IMR-90 (cell line): Measurements from ENCODE around the gene CHAT. TPM values are rescaled to one million over a fixed set of nuclear protein-coding genes. Genes with fewer than 3 reads are reported as not detected.

Experiments used
- ATAC-seq: fragments of 200-7000 bp; cut with Tn5 transposase; 2 replicates; pipeline ENCODE4 v1.9.1; 2020; ENCODE audit warnings: low read depth, mild to moderate bottlenecking, moderate library complexity
- BruUV-seq: library from RNA; stranded (reverse); fragments of 400-500 nt; replicated peaks from 2 replicates; lab custom pipeline; 2021; lab: Mats Ljungman, UMichigan
- CTCF ChIA-PET: fragments of 300-600 bp; formaldehyde crosslinking; extraction: SDS; loops from one replicate; lab custom pipeline; 2021; ENCODE audit warnings: antibody characterized with exemption; lab: Yijun Ruan, JAX
- POLR2A ChIA-PET: fragments of 300-600 bp; sonication (Branson Sonifier 250); formaldehyde crosslinking; loops from one replicate; lab custom pipeline; 2022; ENCODE audit warnings: antibody characterized with exemption; ENCODE audit not compliant: unreplicated experiment; lab: Charles Lee
- DNase-seq: peaks from one replicate; pipeline ENCODE4 v3.0.0; 2013
- H2AFZ ChIP-seq: replicated peaks from 2 replicates; pipeline ENCODE3; 2013; ENCODE audit warnings: low read length, mild to moderate bottlenecking; ENCODE audit not compliant: poor library complexity
- H2AK5ac ChIP-seq: 2 replicates; pipeline ENCODE4 v1.6.1; 2013; ENCODE audit warnings: low read depth, low read length, inconsistent platforms
- H2AK9ac ChIP-seq: replicated peaks from 2 replicates; pipeline ENCODE3; 2013; ENCODE audit warnings: mild to moderate bottlenecking, low read depth, low read length, moderate library complexity; ENCODE audit not compliant: poor library complexity
- H2BK120ac ChIP-seq: 2 replicates; pipeline ENCODE4 v1.6.1; 2013; ENCODE audit warnings: low read depth, low read length, inconsistent platforms
- H2BK15ac ChIP-seq: 3 replicates; pipeline ENCODE4 v1.6.1; 2013; ENCODE audit warnings: low read depth, low read length, inconsistent platforms
- H2BK20ac ChIP-seq: 2 replicates; pipeline ENCODE4 v1.6.1; 2013; ENCODE audit warnings: low read depth, mild to moderate bottlenecking, inconsistent platforms, low read length, moderate library complexity
- H2BK5ac ChIP-seq: 2 replicates; pipeline ENCODE4 v1.6.1; 2013; ENCODE audit warnings: mild to moderate bottlenecking, low read depth, low read length, inconsistent platforms; ENCODE audit not compliant: poor library complexity, severe bottlenecking
- H3K14ac ChIP-seq: replicated peaks from 2 replicates; pipeline ENCODE4 v1.6.1; 2013; ENCODE audit warnings: low read depth, low read length, inconsistent platforms
- H3K18ac ChIP-seq: 2 replicates; pipeline ENCODE4 v1.6.1; 2013; ENCODE audit warnings: low read depth, low read length, control low read depth
- H3K23ac ChIP-seq: 2 replicates; pipeline ENCODE4 v1.6.1; 2013; ENCODE audit warnings: low read depth, low read length, inconsistent platforms
- H3K27ac ChIP-seq: 2 replicates; pipeline ENCODE4 v1.5.1; 2013; ENCODE audit warnings: mild to moderate bottlenecking, control low read depth, low read length; ENCODE audit not compliant: insufficient read depth
- H3K27me3 ChIP-seq: 2 replicates; pipeline ENCODE4 v1.6.1; 2013; ENCODE audit warnings: low read length; ENCODE audit not compliant: control insufficient read depth, insufficient read depth
- H3K36me3 ChIP-seq: 2 replicates; pipeline ENCODE4 v1.6.1; 2013; ENCODE audit warnings: low read length, mixed read lengths; ENCODE audit not compliant: control insufficient read depth, insufficient read depth
- H3K4ac ChIP-seq: 2 replicates; pipeline ENCODE4 v1.6.1; 2013; ENCODE audit warnings: low read depth, low read length, inconsistent platforms
- H3K4me1 ChIP-seq: 2 replicates; pipeline ENCODE4 v1.6.1; 2013; ENCODE audit warnings: low read length, mixed read lengths; ENCODE audit not compliant: control insufficient read depth, insufficient read depth
- H3K4me2 ChIP-seq: 2 replicates; pipeline ENCODE4 v1.6.1; 2013; ENCODE audit warnings: low read depth, mild to moderate bottlenecking, control low read depth, low read length, moderate library complexity
- H3K4me3 ChIP-seq: 2 replicates; pipeline ENCODE4 v1.5.1; 2013; ENCODE audit warnings: low read depth, mild to moderate bottlenecking, control low read depth, low read length, moderate library complexity; ENCODE audit not compliant: insufficient read depth
- H3K56ac ChIP-seq: 2 replicates; pipeline ENCODE4 v1.6.1; 2013; ENCODE audit warnings: low read length, inconsistent platforms; ENCODE audit not compliant: insufficient read depth; ENCODE audit errors: extremely low read depth
- H3K79me1 ChIP-seq, 2 experiments: 2 replicates each; pipeline ENCODE4 v1.6.1; 2013; ENCODE audit warnings: low read length in 2 of 2, inconsistent platforms in 1 of 2, low read depth in 1 of 2
- H3K9ac ChIP-seq: 2 replicates; pipeline ENCODE4 v1.6.1; 2013; ENCODE audit warnings: low read depth, low read length, control low read depth
- H3K9me1 ChIP-seq: 2 replicates; pipeline ENCODE4 v1.6.1; 2013; ENCODE audit warnings: low read length, inconsistent platforms; ENCODE audit not compliant: insufficient read depth
- H3K9me3 ChIP-seq: 2 replicates; pipeline ENCODE4 v1.6.1; 2013; ENCODE audit warnings: low read length; ENCODE audit not compliant: control insufficient read depth, insufficient read depth
- H4K20me1 ChIP-seq: 2 replicates; pipeline ENCODE4 v1.6.1; 2013; ENCODE audit warnings: low read length, inconsistent platforms; ENCODE audit not compliant: insufficient read depth
- H4K5ac ChIP-seq: 2 replicates; pipeline ENCODE4 v1.6.1; 2013; ENCODE audit warnings: mild to moderate bottlenecking, low read depth, low read length, control low read depth
- H4K8ac ChIP-seq, 2 experiments: 2 replicates each; pipeline ENCODE4 v1.6.1; 2013; ENCODE audit warnings: low read depth in 2 of 2, low read length in 2 of 2, control low read depth in 1 of 2, inconsistent platforms in 1 of 2
- H4K91ac ChIP-seq: 2 replicates; pipeline ENCODE4 v1.6.1; 2013; ENCODE audit warnings: low read depth, low read length, inconsistent platforms; ENCODE audit not compliant: insufficient read depth
- BHLHE40 ChIP-seq: fragments of 150-350 bp; IDR thresholded peaks from 2 replicates; pipeline ENCODE4 v1.6.1; 2016; ENCODE audit warnings: mild to moderate bottlenecking, low read depth, low read length
- CEBPB ChIP-seq: IDR thresholded peaks from 2 replicates; pipeline ENCODE4 v1.6.1; 2012; ENCODE audit warnings: low read depth, low read length, improper control_type of control experiment
- FOS ChIP-seq: fragments of 150-350 bp; IDR thresholded peaks from 2 replicates; pipeline ENCODE4 v1.6.1; 2016; ENCODE audit warnings: low read depth, low read length
- MAFK ChIP-seq: IDR thresholded peaks from 2 replicates; pipeline ENCODE4 v1.6.1; 2012; ENCODE audit warnings: low read depth, low read length, improper control_type of control experiment
- MAZ ChIP-seq: IDR thresholded peaks from 2 replicates; pipeline ENCODE4 v1.6.1; 2012; ENCODE audit warnings: low read depth, mild to moderate bottlenecking, low read length, improper control_type of control experiment, moderate library complexity, borderline replicate concordance
- MXI1 ChIP-seq: IDR thresholded peaks from 2 replicates; pipeline ENCODE4 v1.6.1; 2012; ENCODE audit warnings: low read depth, mild to moderate bottlenecking, low read length, moderate library complexity, borderline replicate concordance
- NFE2L2 ChIP-seq: fragments of 150-350 bp; IDR thresholded peaks from 2 replicates; pipeline ENCODE4 v1.6.1; 2016; ENCODE audit warnings: low read depth, mild to moderate bottlenecking, low read length
- POLR2A ChIP-seq: IDR thresholded peaks from 2 replicates; pipeline ENCODE4 v1.6.1; 2012; ENCODE audit warnings: mild to moderate bottlenecking, low read depth, low read length
- RAD21 ChIP-seq: IDR thresholded peaks from 2 replicates; pipeline ENCODE4 v1.6.1; 2012; ENCODE audit warnings: low read length, improper control_type of control experiment
- SMC3 ChIP-seq: fragments of 150-350 bp; IDR thresholded peaks from 2 replicates; pipeline ENCODE4 v1.6.1; 2016; ENCODE audit warnings: low read depth, mild to moderate bottlenecking, antibody characterized with exemption, low read length, moderate library complexity
- WGBS, 2 experiments: methylation state at CpG; one replicate each; pipeline versions ENCODE4 v1.1.5 to v1.1.7; 2013; ENCODE audit warnings: missing lambda C conversion rate in 2 of 2; ENCODE audit not compliant: insufficient read length in 1 of 2; ENCODE audit errors: extremely low coverage in 2 of 2; 5-methylcytosine and 5-hydroxymethylcytosine counted together
- dilution Hi-C: fragments of 300-500 bp; cut with HindIII; formaldehyde crosslinking; loops from one replicate; pipeline ENCODE4 v1.14.3; 2018; ENCODE audit warnings: low sequenced_read_pairs; ENCODE audit not compliant: unreplicated experiment
- in situ Hi-C: fragments of 300-500 bp; cut with MboI; formaldehyde crosslinking; loops from 3 replicates; pipeline ENCODE4 v1.14.3; 2019; ENCODE audit warnings: low sequenced_read_pairs, inconsistent platforms, mixed read lengths
- intact Hi-C: fragments of 100-400 bp; cut with micrococcal nuclease; formaldehyde crosslinking; loops from 2 replicates; pipeline ENCODE4 v1.10.0; 2022
- polyA plus RNA-seq, 3 experiments: library from polyadenylated mRNA; depleted of rRNA; stranded (reverse); fragments of >200 nt; gene quantifications; 2 replicates each; pipeline ENCODE4 v1.2.3, GENCODE V29; 2012; ENCODE audit warnings: low replicate concordance in 1 of 3
- total RNA-seq: library from RNA; depleted of rRNA; stranded (reverse); fragments of >200 nt; gene quantifications from 2 replicates; pipeline ENCODE4 v1.2.3, GENCODE V29; 2012
- TF ChIP-seq, protein P1 (sequence below): fragments of 150-350 bp; IDR thresholded peaks from 2 replicates; pipeline ENCODE4 v1.6.1; 2017; ENCODE audit warnings: mild to moderate bottlenecking, antibody characterized with exemption, low read length, low read depth

The CHAT gene
- total and polyA plus RNA-seq, 2 of the 4 experiments (the other 2 are of a cell fraction) = not detected

DNA sequence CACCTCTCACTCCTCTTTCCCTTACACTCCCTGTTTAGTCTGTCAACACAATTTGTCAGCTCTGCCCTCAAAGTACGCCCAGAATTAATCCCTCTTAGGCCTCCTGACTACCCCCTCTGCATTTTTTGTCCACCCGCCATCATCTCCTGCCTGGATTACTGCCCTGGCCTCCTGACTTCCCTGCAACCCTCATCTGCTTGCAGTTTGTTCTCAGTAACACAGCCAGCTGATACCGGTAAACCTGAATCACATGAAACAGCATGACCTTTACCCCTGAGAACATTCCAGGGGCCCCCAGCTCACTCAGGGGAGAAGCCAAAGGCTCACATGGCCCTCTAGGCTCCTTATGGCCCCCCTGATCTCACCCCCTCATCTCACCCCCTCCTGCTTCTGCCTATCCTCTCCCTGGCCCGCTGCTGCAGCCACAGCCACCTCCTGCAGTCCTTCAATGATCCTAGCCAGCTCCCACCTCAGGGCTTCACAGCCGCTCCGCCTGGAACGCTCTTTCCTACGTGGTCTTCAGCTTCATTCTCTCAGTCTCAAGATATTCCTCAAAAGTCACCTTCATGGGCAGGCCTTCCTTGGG lies 74.5 kb downstream of the CHAT start:
- Histone ChIP-seq H3K36me3 (no peaks in the 10 kb centered on the region), H4K5ac (no peak overlapping the region), H3K18ac (no peak overlapping the region), H2AK5ac (no peak overlapping the region), H2BK15ac (no peak overlapping the region), H3K79me1 (no peaks in the 10 kb centered on the region), H3K56ac (no peak overlapping the region), H3K4me3 (no peak overlapping the region), H4K91ac (no peak overlapping the region), H3K4me2 (no peak overlapping the region), H3K4me1 (no peaks in the 10 kb centered on the region), H3K4ac (no peak overlapping the region), H4K20me1 (no peaks in the 10 kb centered on the region), H3K9me1 (no peaks in the 10 kb centered on the region), H4K8ac (no peak overlapping the region), H2BK20ac (no peak overlapping the region), H3K14ac (no peak overlapping the region), H3K9me3 (peaks cover 3% of the 10 kb centered on the region; the same call in 1 of the 2 replicates), H3K23ac (no peak overlapping the region), H3K9ac (no peak overlapping the region), H2BK5ac (no peak overlapping the region), H3K27me3 (peaks cover 35% of the 10 kb centered on the region), H2BK120ac (no peak overlapping the region), H2AFZ (no peak overlapping the region), H3K27ac (no peak overlapping the region), H2AK9ac (no peak overlapping the region)
- ChIA-PET CTCF (no interaction called here), POLR2A (no interaction called here)
- WGBS, 2 experiments = 3% methylated on average over 6 of the region's 8 CpGs; no CpG with 5 or more reads in 1 of the 2 experiments
- in situ Hi-C loops = no loop called here
- DNase-seq (no peak), ATAC-seq (no peak)
- dilution Hi-C loops = no loop called here
- TF ChIP-seq MAFK (no peak), POLR2A (no peak), MAZ (no peak), RAD21 (no peak), BHLHE40 (no peak), FOS (no peak), MXI1 (no peak), NFE2L2 (no peak), CEBPB (no peak), SMC3 (no peak)
- TF ChIP-seq, protein P1, sequence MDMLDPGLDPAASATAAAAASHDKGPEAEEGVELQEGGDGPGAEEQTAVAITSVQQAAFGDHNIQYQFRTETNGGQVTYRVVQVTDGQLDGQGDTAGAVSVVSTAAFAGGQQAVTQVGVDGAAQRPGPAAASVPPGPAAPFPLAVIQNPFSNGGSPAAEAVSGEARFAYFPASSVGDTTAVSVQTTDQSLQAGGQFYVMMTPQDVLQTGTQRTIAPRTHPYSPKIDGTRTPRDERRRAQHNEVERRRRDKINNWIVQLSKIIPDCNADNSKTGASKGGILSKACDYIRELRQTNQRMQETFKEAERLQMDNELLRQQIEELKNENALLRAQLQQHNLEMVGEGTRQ = no peak
- intact Hi-C loops = no loop called here
- BruUV-seq = no TSS peak
